Measurements from ENCODE around the gene ATP6V1F.

The ATP6V1F gene

DNA sequence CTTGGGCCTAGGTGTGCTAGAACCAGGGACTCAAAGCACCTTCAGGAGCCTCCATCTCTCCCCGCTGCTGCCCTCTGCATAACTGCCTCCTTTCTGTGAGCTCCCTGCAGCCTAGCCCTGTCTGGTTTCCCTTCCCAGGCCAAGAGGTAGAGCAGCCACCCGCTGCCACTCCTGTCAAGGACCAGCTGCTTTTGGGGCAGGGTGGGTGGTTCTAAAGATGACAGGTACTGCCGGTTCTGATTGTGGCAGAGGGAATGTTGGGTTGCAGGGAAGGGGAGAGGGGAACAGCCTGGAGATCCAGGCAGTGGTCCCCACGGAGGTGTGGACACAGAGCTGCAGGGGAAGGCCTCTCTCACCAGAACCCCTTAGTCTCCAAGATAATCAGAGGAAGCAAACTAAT, 36.1 kb upstream of the ATP6V1F start:
- no peak for DNase-seq (ENCODE audit: extremely low read depth, insufficient read length)
- Histone ChIP-seq H3K36me3 (ENCODE audit: control insufficient read depth, insufficient read depth, low read length) (no peaks in the 10 kb centered on the region), H3K27me3 (replicated peaks; ENCODE audit: control insufficient read depth, insufficient read depth, low read length) (peaks cover 3% of the 10 kb centered on the region), H3K4me3 (replicated peaks; ENCODE audit: low read depth, low read length) (no peak overlapping the region)
- TF ChIP-seq, protein P1, sequence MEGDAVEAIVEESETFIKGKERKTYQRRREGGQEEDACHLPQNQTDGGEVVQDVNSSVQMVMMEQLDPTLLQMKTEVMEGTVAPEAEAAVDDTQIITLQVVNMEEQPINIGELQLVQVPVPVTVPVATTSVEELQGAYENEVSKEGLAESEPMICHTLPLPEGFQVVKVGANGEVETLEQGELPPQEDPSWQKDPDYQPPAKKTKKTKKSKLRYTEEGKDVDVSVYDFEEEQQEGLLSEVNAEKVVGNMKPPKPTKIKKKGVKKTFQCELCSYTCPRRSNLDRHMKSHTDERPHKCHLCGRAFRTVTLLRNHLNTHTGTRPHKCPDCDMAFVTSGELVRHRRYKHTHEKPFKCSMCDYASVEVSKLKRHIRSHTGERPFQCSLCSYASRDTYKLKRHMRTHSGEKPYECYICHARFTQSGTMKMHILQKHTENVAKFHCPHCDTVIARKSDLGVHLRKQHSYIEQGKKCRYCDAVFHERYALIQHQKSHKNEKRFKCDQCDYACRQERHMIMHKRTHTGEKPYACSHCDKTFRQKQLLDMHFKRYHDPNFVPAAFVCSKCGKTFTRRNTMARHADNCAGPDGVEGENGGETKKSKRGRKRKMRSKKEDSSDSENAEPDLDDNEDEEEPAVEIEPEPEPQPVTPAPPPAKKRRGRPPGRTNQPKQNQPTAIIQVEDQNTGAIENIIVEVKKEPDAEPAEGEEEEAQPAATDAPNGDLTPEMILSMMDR (IDR thresholded peaks at IDR 0.05; ENCODE audit: insufficient read depth, low read length, poor library complexity, severe bottlenecking), result no peak

DNA sequence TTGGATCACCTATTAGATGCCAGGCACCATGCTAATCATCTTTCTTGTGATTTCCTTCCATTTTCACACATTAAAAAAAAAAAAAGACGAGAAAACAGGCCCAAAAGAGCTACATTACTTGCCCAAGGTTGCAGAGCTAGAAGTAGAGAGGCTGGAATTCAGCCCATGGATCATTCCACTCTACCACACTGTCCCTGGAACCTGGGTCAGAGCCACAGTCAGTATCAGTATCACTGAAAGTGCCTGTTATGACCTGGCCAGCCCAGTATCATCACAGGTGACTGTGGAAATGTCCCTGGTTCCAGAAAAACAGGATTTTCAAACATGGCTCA, 35.8 kb upstream of the ATP6V1F start:
- TF ChIP-seq, protein P1 (IDR thresholded peaks at IDR 0.05; ENCODE audit: insufficient read depth, low read length, poor library complexity, severe bottlenecking), result no peak
- Histone ChIP-seq H3K27me3 (replicated peaks; ENCODE audit: control insufficient read depth, insufficient read depth, low read length) (peaks cover 3% of the 10 kb centered on the region), H3K36me3 (ENCODE audit: control insufficient read depth, insufficient read depth, low read length) (no peaks in the 10 kb centered on the region), H3K4me3 (replicated peaks; ENCODE audit: low read depth, low read length) (no peak overlapping the region)
- DNase-seq (ENCODE audit: extremely low read depth, insufficient read length), result no peak

DNA sequence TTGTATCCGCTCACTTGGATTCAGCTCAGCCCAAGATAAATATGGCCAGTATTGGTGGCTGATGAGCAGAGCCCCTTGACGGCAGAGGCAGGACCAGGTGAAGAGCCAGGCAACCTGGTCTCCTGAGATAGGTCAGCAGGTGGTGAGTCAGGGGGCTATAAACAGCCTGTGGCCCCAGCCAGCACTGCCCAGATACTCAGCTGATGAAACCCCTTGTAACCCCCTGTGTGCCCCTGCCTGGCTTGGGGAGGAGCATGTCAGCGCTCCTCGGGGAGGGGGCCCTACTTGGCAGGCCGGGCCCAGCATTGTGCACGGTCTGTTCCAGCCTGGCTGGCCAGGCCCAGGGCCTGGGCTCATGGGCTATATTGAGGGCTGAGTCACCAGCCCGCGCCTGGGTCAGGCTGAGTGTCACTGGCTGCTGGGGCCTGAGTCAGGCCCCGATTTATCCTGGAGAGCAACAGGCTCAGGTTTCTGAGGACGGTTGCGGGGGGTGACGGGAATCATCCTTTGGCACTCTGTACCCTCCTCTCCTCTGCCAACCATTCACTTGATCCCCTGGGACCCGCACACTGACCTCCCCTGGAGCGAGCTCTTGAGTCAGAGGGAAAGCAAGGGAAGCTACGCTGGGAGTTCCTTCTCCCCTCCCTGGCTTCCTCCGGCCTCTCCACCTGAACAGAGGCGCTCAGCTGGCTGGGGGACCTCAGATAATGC, 35.3 kb upstream of the ATP6V1F start:
- Histone ChIP-seq H3K36me3 (ENCODE audit: control insufficient read depth, insufficient read depth, low read length) (no peaks in the 10 kb centered on the region), H3K4me3 (replicated peaks; ENCODE audit: low read depth, low read length) (no peak overlapping the region), H3K27me3 (replicated peaks; ENCODE audit: control insufficient read depth, insufficient read depth, low read length) (peaks cover 3% of the 10 kb centered on the region)
- TF ChIP-seq, protein P1 (IDR thresholded peaks at IDR 0.05; ENCODE audit: insufficient read depth, low read length, poor library complexity, severe bottlenecking), result no peak
- DNase-seq (ENCODE audit: extremely low read depth, insufficient read length), result no peak

DNA sequence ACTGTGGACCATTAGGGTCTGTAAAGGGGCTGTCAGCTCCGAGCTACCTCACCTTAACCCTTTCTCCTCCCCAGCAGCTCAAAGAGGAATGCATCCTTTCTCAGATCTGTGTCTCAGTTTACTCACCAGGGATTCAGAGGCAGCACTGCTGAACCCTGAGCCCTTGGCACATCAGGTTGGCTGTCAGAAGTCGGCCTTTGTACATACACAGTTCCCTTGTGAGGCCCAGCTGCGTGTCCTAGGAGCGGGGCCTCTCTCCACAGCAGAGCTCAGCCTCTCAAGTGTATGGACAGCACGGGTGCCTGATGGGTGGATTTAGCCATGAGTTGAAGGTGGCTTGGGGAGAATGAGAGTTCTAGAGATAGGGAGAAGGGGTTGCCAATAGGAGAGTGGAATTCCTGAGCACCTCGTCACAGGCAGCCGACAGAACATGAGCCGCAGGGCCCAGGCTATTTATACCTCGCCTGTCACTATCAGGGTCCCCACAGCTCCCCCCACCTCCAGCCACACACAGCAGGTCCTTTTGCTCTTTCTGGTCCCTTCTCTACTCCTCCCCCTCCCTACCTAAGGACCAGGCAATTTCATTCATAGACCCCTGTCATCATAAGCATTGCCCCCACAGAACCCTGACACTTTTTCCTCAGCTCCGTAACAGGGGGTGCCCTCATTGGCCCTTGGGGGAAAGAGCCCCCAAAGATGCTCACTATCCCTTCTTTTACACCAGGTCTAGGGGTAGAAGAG, 34.5 kb upstream of the ATP6V1F start:
- no peak overlapping the region for H3K4me3 ChIP-seq (replicated peaks; ENCODE audit: low read depth, low read length)
- peaks cover 3% of the 10 kb centered on the region for H3K27me3 ChIP-seq (replicated peaks; ENCODE audit: control insufficient read depth, insufficient read depth, low read length)
- TF ChIP-seq, protein P1 (IDR thresholded peaks at IDR 0.05; ENCODE audit: insufficient read depth, low read length, poor library complexity, severe bottlenecking), result no peak
- H3K36me3 ChIP-seq (ENCODE audit: control insufficient read depth, insufficient read depth, low read length), result no peaks in the 10 kb centered on the region
- DNase-seq (ENCODE audit: extremely low read depth, insufficient read length), result no peak

DNA sequence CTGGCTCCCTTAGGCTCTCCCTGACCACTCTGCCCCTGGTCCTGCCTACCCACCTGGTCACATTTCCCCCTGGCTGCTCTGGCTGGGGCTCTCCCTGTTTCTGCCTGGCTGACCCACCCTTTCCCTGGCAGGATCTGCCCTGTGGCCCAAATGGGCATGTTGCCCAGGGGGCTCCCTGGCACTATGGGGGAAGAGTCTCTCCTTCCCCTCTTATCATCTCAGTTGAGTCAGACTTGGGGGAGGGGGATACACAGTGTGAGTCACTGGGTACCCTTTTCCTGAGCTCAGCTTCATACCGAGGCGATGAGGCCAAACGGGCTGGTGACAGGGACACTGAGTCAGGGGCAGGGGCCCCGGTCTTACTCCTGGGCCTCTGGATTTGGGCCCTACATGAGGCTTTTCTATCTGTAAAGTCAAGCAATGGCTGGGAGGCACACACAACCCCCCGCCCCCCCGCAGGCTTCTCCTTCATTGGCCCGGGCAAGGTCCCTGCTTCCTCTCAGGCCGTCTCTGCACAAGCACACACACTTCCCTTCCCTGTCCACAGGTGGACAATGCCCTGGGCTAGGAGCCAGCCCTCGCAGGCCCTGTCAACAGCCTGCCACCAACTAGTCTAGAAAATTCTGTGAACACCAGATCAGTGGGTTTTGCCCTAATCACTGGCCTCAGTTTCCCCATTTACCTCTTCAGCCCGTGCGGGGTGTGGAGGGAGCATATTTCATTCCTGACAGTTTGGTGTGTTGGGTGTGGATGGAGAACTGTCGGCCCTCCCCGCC, 33.1 kb upstream of the ATP6V1F start:
- TF ChIP-seq, protein P1 (IDR thresholded peaks at IDR 0.05; ENCODE audit: insufficient read depth, low read length, poor library complexity, severe bottlenecking), result no peak
- no peaks in the 10 kb centered on the region for H3K36me3 ChIP-seq (ENCODE audit: control insufficient read depth, insufficient read depth, low read length)
- H3K27me3 ChIP-seq (replicated peaks; ENCODE audit: control insufficient read depth, insufficient read depth, low read length), result peaks cover 3% of the 10 kb centered on the region
- DNase-seq (ENCODE audit: extremely low read depth, insufficient read length), result no peak
- H3K4me3 ChIP-seq (replicated peaks; ENCODE audit: low read depth, low read length), result no peak overlapping the region

Measured in GM06990 (cell line).